SHP77 treated with DMSO at 0.1 percent for 48 hours (cell line): ENCODE results near the gene HNRNPH3.
"Not testable (repeated sequence)": the region's sequence is repeated elsewhere in the genome, so short reads cannot be mapped to it uniquely, and the experiment has no call there.

Experiments used
- DNase-seq: peaks from one replicate; lab custom pipeline; 2025; lab: John Stamatoyannopoulos, UW

Gene HNRNPH3

GRCh38 chr10:68331455-68332258, at the start of gene HNRNPH3:
HNRNPH3 (plus strand) TSS chr10:68332064; CDS start chr10:68337222, 5,158 bp downstream.
- DNase-seq = peak; percentile 62

GRCh38 chr10:68284062-68285001, 47.5 kb upstream of the HNRNPH3 start:
- no peak for DNase-seq

- DNase-seq = no peak
Observed at GRCh38 chr10:68288717-68289116, 43.1 kb upstream of the HNRNPH3 start.

GRCh38 chr10:68290736-68291135, 41.1 kb upstream of the HNRNPH3 start:
- no peak for DNase-seq

GRCh38 chr10:68296843-68297663, 34.8 kb upstream of the HNRNPH3 start:
- no peak for DNase-seq

GRCh38 chr10:68301301-68301700, 30.6 kb upstream of the HNRNPH3 start:
- no peak for DNase-seq

- DNase-seq = no peak
Observed at GRCh38 chr10:68301790-68302502, 29.9 kb upstream of the HNRNPH3 start.

- DNase-seq = no peak
Observed at GRCh38 chr10:68302503-68302823, 29.4 kb upstream of the HNRNPH3 start.

- no peak for DNase-seq
Observed at GRCh38 chr10:68302871-68303270, 29.0 kb upstream of the HNRNPH3 start.

GRCh38 chr10:68303849-68304412, 27.9 kb upstream of the HNRNPH3 start:
- no peak for DNase-seq

GRCh38 chr10:68305854-68306253, 26.0 kb upstream of the HNRNPH3 start:
- no peak for DNase-seq

- DNase-seq = no peak
Observed at GRCh38 chr10:68310531-68310930, 21.3 kb upstream of the HNRNPH3 start.

- DNase-seq = not testable (repeated sequence)
Observed at GRCh38 chr10:68314930-68315329, 16.9 kb upstream of the HNRNPH3 start.

GRCh38 chr10:68315582-68315981, 16.3 kb upstream of the HNRNPH3 start:
- DNase-seq = no peak

- no peak for DNase-seq
Observed at GRCh38 chr10:68318331-68319059, 13.4 kb upstream of the HNRNPH3 start.

- not testable (repeated sequence) for DNase-seq
Observed at GRCh38 chr10:68324396-68324795, 7.5 kb upstream of the HNRNPH3 start.

GRCh38 chr10:68327889-68328786, 3.7 kb upstream of the HNRNPH3 start:
- DNase-seq = no peak

GRCh38 chr10:68329506-68329861, 2.4 kb upstream of the HNRNPH3 start:
- no peak for DNase-seq

- DNase-seq = no peak
Observed at GRCh38 chr10:68330852-68331454, 911 bp upstream of the HNRNPH3 start.
